ENCODE measurements around the gene SUGCT. TPM values are rescaled to one million over a fixed set of nuclear protein-coding genes. Genes with fewer than 3 reads are reported as not detected.

The SUGCT gene
- polyA plus RNA-seq, 6 donors from 2014 or later, result 4.1 to 11.4 (median 9.0) TPM

DNA sequence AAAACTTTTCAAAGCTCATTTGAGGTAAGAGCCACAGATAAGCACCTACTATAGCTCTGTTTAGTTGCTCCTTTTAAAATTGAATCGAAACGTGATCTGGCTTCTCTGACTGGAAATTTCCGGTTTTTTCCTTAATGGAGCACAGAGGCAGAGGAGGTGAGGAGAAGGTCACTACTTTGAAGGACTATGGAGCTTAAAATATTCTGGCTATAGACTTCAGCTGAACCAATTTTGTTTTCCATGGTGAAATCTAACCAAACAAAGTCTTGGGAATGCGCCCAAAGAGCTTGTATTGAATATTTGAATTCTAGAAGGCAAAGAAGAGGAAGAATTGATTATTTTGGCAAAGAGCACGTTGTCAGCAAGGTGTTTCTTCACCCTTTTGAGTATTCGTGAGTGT lies 711.1 kb downstream of the SUGCT start:
- Mint-ChIP-seq H3K27me3 (no peaks in the 10 kb centered on the region), H3K4me3 (no peak overlapping the region), H3K4me1 (peaks cover 0 to 3% (median 0%) of the 10 kb centered on the region in 3 donors), H3K9me3 (peaks cover 0 to 4% (median 0%) of the 10 kb centered on the region in 7 donors), H3K27ac (no peak overlapping the region), H3K36me3 (no peaks in the 10 kb centered on the region)
- ATAC-seq (ENCODE audit: low read depth in 2 of 2), result no peak
- DNase-seq, result no peak

DNA sequence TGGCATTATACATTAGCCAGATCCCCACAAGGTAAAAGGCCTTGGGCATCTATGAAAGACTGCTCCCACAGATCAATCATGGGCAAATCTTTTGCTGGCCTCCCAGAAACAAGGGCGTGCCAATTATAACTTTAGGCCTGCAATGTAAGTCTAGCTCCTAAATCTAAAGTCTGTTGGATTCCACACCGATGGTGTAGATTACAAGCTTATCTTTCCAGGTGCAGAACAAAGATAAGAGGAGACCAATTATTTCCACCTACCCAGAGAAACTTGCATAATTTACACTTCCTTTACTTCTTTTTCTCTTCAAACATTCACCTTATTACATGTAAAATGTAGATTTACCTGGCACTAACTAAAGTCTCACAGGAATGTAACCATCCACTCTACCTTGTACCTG lies 713.1 kb downstream of the SUGCT start:
- DNase-seq, result no peak
- H3K9me3 Mint-ChIP-seq, result peaks cover 0 to 3% (median 0%) of the 10 kb centered on the region in 7 donors
- H3K27ac Mint-ChIP-seq, result no peak overlapping the region
- H3K4me1 Mint-ChIP-seq, result peaks cover 0 to 3% (median 0%) of the 10 kb centered on the region in 3 donors
- no peak overlapping the region for H3K4me3 Mint-ChIP-seq
- no peaks in the 10 kb centered on the region for H3K36me3 Mint-ChIP-seq
- ATAC-seq (ENCODE audit: low read depth in 2 of 2), result no peak
- no peaks in the 10 kb centered on the region for H3K27me3 Mint-ChIP-seq

- H3K4me1 Mint-ChIP-seq, result no peaks in the 10 kb centered on the region
- no peak for DNase-seq
Measured at GRCh38 chr7:40848541-40849221, 713.9 kb downstream of the SUGCT start.

DNA sequence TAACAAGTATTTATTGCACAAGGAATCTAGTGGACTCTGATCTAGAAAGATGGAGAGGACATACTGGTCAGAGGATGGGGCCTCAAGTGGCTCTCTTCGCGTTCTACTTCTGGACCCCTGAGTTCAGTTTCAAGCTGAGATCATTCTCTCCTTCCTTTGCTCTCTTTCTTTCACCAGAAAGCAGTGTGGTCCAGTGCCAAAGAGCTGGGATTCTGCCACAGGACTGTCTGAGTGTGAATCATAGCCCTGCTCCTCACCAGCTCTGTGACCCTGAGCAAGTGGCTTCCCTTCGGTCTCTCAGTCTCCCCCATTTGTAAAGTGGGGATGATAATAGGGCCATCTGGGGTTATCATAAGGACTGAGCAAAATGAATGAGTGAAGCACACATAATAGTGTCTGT lies 715.2 kb downstream of the SUGCT start:
- Mint-ChIP-seq H3K27me3 (no peaks in the 10 kb centered on the region), H3K4me3 (no peak overlapping the region), H3K4me1 (no peaks in the 10 kb centered on the region), H3K9me3 (peaks cover 0 to 2% (median 0%) of the 10 kb centered on the region in 7 donors), H3K27ac (no peak overlapping the region), H3K36me3 (no peaks in the 10 kb centered on the region)
- DNase-seq (no peak), ATAC-seq (ENCODE audit: low read depth in 2 of 2) (no peak)

More at GRCh38 chr7:40848541-40849221, 713.9 kb downstream of the SUGCT start:
- peaks cover 0 to 2% (median 0%) of the 10 kb centered on the region in 7 donors for H3K9me3 Mint-ChIP-seq
- H3K4me3 Mint-ChIP-seq, result no peak overlapping the region
- H3K36me3 Mint-ChIP-seq, result no peaks in the 10 kb centered on the region
- H3K27me3 Mint-ChIP-seq, result no peaks in the 10 kb centered on the region
- ATAC-seq (ENCODE audit: low read depth in 2 of 2), result no peak
- H3K27ac Mint-ChIP-seq, result no peak overlapping the region

GRCh38 chr7:40851001-40851400 lies 716.2 kb downstream of the SUGCT start:
- no peak for ATAC-seq (ENCODE audit: low read depth in 2 of 2)
- no peak for DNase-seq
- no peak overlapping the region for H3K4me3 Mint-ChIP-seq
- H3K27ac Mint-ChIP-seq, result no peak overlapping the region
- no peaks in the 10 kb centered on the region for H3K36me3 Mint-ChIP-seq
- no peaks in the 10 kb centered on the region for H3K27me3 Mint-ChIP-seq
- peaks cover 0 to 2% (median 0%) of the 10 kb centered on the region in 7 donors for H3K9me3 Mint-ChIP-seq
- H3K4me1 Mint-ChIP-seq, result no peaks in the 10 kb centered on the region

DNA sequence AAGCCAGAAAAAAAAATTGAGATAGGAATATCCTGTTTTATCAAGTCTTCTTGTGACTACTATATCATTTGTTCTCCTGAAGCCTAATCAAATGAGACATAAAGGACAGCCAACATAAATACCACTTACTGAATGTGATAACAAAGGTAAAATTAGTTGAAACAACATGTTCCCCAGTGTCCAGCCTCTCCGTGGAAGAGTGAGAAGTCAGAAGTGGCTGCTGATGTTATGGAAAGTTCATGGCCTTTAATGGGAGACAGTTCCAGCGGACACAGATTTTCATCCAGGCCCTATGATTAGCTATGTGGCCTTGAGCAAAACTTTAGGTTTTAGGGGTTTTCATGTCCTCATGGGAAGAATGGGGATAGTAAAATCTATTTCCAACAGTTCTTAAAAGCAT lies 724.3 kb downstream of the SUGCT start:
- DNase-seq (no peak), ATAC-seq (ENCODE audit: low read depth in 2 of 2) (no peak)
- H3K9me3 Mint-ChIP-seq, result peaks cover 0 to 1% (median 0%) of the 10 kb centered on the region in 7 donors
- H3K4me3 Mint-ChIP-seq, result no peak overlapping the region
- H3K27me3 Mint-ChIP-seq, result no peaks in the 10 kb centered on the region
- no peak overlapping the region for H3K27ac Mint-ChIP-seq
- H3K4me1 Mint-ChIP-seq, result no peaks in the 10 kb centered on the region
- H3K36me3 Mint-ChIP-seq, result no peaks in the 10 kb centered on the region

GRCh38 chr7:40859965-40860543 lies 725.2 kb downstream of the SUGCT start:
- ATAC-seq (ENCODE audit: low read depth in 2 of 2) (no peak), DNase-seq (no peak)
- no peaks in the 10 kb centered on the region for H3K27me3 Mint-ChIP-seq
- H3K9me3 Mint-ChIP-seq, result peaks cover 0 to 1% (median 0%) of the 10 kb centered on the region in 7 donors
- no peaks in the 10 kb centered on the region for H3K36me3 Mint-ChIP-seq
- H3K4me3 Mint-ChIP-seq, result no peak overlapping the region
- no peaks in the 10 kb centered on the region for H3K4me1 Mint-ChIP-seq
- no peak overlapping the region for H3K27ac Mint-ChIP-seq

DNA sequence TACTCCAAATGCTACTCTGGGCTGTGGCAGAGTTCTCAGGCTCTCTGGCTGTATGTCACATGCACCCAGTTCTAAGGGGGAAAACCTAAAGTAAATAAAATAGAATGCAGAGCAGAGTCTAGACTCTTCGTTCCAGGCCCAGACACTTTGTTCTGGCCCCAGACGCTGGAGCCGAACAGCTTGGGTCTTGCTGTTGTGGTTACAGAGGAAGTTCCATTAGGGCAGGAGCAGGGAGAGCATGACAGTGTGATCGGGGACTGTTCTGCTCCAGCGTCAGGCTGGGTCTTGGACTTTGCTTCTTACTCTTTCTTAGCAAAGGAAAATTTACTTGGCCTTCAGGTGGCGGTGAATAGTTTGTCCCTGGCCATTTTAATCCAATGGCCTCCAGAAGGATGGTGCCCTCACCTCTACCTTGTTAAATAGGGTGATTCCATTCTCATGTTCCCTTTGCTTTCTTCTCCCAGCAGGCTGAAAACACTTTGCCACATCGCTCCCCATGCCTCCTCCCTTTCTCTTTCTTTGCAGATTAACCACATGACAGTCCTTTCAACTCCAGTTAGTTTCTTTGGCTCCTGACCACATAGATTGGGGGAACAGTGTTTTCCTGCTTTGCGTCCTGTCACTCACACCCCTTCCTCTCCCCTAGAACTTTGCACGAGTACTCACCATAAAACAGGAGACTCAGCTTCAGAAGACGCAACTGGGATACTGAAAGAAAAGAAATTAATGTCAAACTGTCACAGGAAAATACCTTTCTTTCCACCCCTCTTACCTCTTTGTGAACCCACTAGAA lies 730.8 kb downstream of the SUGCT start:
- DNase-seq (no peak), ATAC-seq (ENCODE audit: low read depth in 2 of 2) (no peak)
- Mint-ChIP-seq H3K27ac (no peak overlapping the region), H3K4me3 (no peak overlapping the region), H3K27me3 (peaks cover 0 to 6% (median 0%) of the 10 kb centered on the region in 3 donors), H3K36me3 (no peaks in the 10 kb centered on the region), H3K4me1 (peaks cover 0 to 4% (median 0%) of the 10 kb centered on the region in 3 donors), H3K9me3 (peaks cover 0 to 8% (median 0%) of the 10 kb centered on the region in 7 donors)

DNA sequence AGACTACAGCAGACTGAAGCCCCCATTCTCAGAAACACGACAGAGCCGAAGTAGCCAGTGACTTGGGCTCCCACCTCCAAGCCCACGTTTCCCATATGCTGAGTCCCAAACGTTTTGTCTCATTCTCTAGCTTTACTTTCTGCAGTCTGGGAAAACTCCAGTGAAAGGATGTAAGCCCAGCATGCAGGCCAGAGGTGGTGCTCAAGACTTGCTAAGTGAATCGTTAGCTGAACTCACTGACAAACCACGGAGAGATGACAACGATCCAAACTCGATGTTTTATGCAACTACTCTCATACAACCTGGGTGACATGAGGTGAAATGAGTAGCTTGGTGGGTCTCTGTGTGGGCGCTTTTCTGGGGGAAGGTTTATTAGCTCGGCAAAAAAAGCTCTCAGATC lies 731.8 kb downstream of the SUGCT start:
- no peak for ATAC-seq (ENCODE audit: low read depth in 2 of 2)
- Mint-ChIP-seq H3K4me1 (peaks cover 0 to 4% (median 0%) of the 10 kb centered on the region in 3 donors), H3K4me3 (no peak overlapping the region), H3K9me3 (peaks cover 0 to 8% (median 1%) of the 10 kb centered on the region in 7 donors), H3K27ac (no peak overlapping the region), H3K27me3 (peaks cover 0 to 6% (median 0%) of the 10 kb centered on the region in 3 donors), H3K36me3 (no peaks in the 10 kb centered on the region)
- DNase-seq, result no peak

DNA sequence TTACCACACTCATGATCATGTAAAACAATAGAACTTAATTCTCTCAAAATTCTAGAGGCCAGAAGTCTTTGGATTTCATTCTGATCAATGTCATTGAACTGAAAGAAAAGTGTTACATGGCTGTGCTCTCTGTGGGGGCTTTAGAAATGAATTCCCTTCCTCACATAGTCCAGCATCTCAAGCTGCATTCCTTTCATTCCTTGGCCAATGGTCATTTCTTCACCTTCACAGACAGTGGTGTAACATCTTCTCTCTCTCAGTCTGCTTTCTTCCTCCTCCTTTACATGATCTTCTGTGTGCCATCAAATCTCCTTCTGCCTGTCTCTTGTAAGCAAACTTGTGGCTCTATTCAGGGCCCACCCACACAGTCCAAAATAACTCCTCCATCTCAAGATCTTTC lies 735.3 kb downstream of the SUGCT start:
- Mint-ChIP-seq H3K27me3 (peaks cover 0 to 6% (median 0%) of the 10 kb centered on the region in 3 donors), H3K27ac (no peak overlapping the region), H3K4me1 (peaks cover 0 to 4% (median 0%) of the 10 kb centered on the region in 3 donors), H3K9me3 (peaks cover 0 to 8% (median 1%) of the 10 kb centered on the region in 7 donors), H3K4me3 (no peak overlapping the region), H3K36me3 (no peaks in the 10 kb centered on the region)
- no peak for DNase-seq
- no peak for ATAC-seq (ENCODE audit: low read depth in 2 of 2)

- peaks cover 0 to 4% (median 0%) of the 10 kb centered on the region in 3 donors for H3K27me3 Mint-ChIP-seq
- no peaks in the 10 kb centered on the region for H3K36me3 Mint-ChIP-seq
- ATAC-seq (ENCODE audit: low read depth in 2 of 2) (no peak), DNase-seq (no peak)
- H3K27ac Mint-ChIP-seq, result no peak overlapping the region
- H3K9me3 Mint-ChIP-seq, result peaks cover 0 to 6% (median 0%) of the 10 kb centered on the region in 7 donors
- H3K4me1 Mint-ChIP-seq, result no peaks in the 10 kb centered on the region
- no peak overlapping the region for H3K4me3 Mint-ChIP-seq
Measured at GRCh38 chr7:40873248-40873647, 738.4 kb downstream of the SUGCT start.

GRCh38 chr7:40874756-40875155 lies 740.0 kb downstream of the SUGCT start:
- no peak overlapping the region for H3K4me3 Mint-ChIP-seq
- no peaks in the 10 kb centered on the region for H3K36me3 Mint-ChIP-seq
- DNase-seq (no peak), ATAC-seq (ENCODE audit: low read depth in 2 of 2) (no peak)
- H3K4me1 Mint-ChIP-seq, result no peaks in the 10 kb centered on the region
- H3K9me3 Mint-ChIP-seq, result peaks cover 0 to 6% (median 0%) of the 10 kb centered on the region in 7 donors
- H3K27me3 Mint-ChIP-seq, result peaks cover 0 to 4% (median 0%) of the 10 kb centered on the region in 3 donors
- H3K27ac Mint-ChIP-seq, result no peak overlapping the region

- ATAC-seq (ENCODE audit: low read depth in 2 of 2) (no peak), DNase-seq (no peak)
- H3K4me1 Mint-ChIP-seq, result no peaks in the 10 kb centered on the region
- H3K9me3 Mint-ChIP-seq, result peaks cover 0 to 4% (median 0%) of the 10 kb centered on the region in 7 donors
- H3K4me3 Mint-ChIP-seq, result no peak overlapping the region
- no peaks in the 10 kb centered on the region for H3K36me3 Mint-ChIP-seq
- peaks cover 0 to 4% (median 0%) of the 10 kb centered on the region in 3 donors for H3K27me3 Mint-ChIP-seq
- H3K27ac Mint-ChIP-seq, result no peak overlapping the region
Measured at GRCh38 chr7:40876601-40877000, 741.8 kb downstream of the SUGCT start.
